K562 (cell line): ENCODE measurements around the gene MAPT. TPM values are rescaled to one million over a fixed set of nuclear protein-coding genes. Genes with fewer than 3 reads are reported as not detected.

Experiments used
- CHD4 ChIP-seq: fragments of 200-600 bp; sonication (generic); IDR thresholded peaks from 3 replicates; pipeline ENCODE4 v1.6.1; 2012; ENCODE audit warnings: low read depth, mild to moderate bottlenecking, mixed read lengths, low read length, inconsistent platforms; ENCODE audit not compliant: insufficient read depth, insufficient replicate concordance, poor library complexity, severe bottlenecking
- GATA2 ChIP-seq: sonication (generic); formaldehyde crosslinking; IDR thresholded peaks from 2 replicates; pipeline ENCODE4 v1.4.0; 2020; ENCODE audit warnings: mild to moderate bottlenecking, missing genetic modification reagents
- L3MBTL2 ChIP-seq: fragments of 450-650 bp; IDR thresholded peaks from 2 replicates; pipeline ENCODE4 v1.6.1; 2016; ENCODE audit warnings: mild to moderate bottlenecking, moderate library complexity
- MEIS2 ChIP-seq: fragments of 450-650 bp; IDR thresholded peaks from 2 replicates; pipeline ENCODE4 v1.6.1; 2014; ENCODE audit warnings: mild to moderate bottlenecking; ENCODE audit not compliant: partially characterized antibody
- PKNOX1 ChIP-seq: fragments of 450-650 bp; IDR thresholded peaks from 2 replicates; pipeline ENCODE4 v1.6.1; 2016
- RFX1 ChIP-seq: fragments of 450-650 bp; IDR thresholded peaks from 2 replicates; pipeline ENCODE4 v1.6.1; 2016; ENCODE audit warnings: mild to moderate bottlenecking, moderate library complexity
- SMAD1 ChIP-seq: fragments of 150-350 bp; IDR thresholded peaks from 2 replicates; pipeline ENCODE4 v1.6.1; 2014; ENCODE audit warnings: low read length, low read depth; ENCODE audit not compliant: partially characterized antibody
- SREBF1 ChIP-seq: fragments of 150-350 bp; IDR thresholded peaks from 2 replicates; pipeline ENCODE4 v1.6.1; 2014; ENCODE audit warnings: antibody characterized with exemption, low read depth, low read length, borderline replicate concordance
- TCF3 ChIP-seq: sonication (generic); formaldehyde crosslinking; IDR thresholded peaks from 2 replicates; pipeline ENCODE4 v1.4.0; 2020; ENCODE audit warnings: mild to moderate bottlenecking, missing genetic modification reagents
- XRCC3 ChIP-seq: fragments of 450-650 bp; IDR thresholded peaks from 2 replicates; pipeline ENCODE4 v1.6.1; 2017; ENCODE audit warnings: mild to moderate bottlenecking, moderate library complexity
- ZFP30 ChIP-seq: fragments of 250-450 bp; sonication (Bioruptor Pico); IDR thresholded peaks from 2 replicates; pipeline ENCODE4 v1.8.0; 2022; ENCODE audit warnings: moderate library complexity, mild to moderate bottlenecking, inconsistent platforms, borderline replicate concordance
- ZHX1 ChIP-seq: fragments of 150-350 bp; conservative IDR thresholded peaks from 2 replicates; pipeline ENCODE4 v1.6.1; 2014; ENCODE audit warnings: low read length
- ZKSCAN8 ChIP-seq: fragments of 200-800 bp; sonication (Bioruptor generic); IDR thresholded peaks from 2 replicates; pipeline ENCODE4 v1.6.1; 2016; ENCODE audit warnings: missing genetic modification characterization, missing compliant biosample characterization
- ZNF830 ChIP-seq: fragments of 250-450 bp; sonication (Bioruptor Pico); IDR thresholded peaks from 2 replicates; pipeline ENCODE4 v1.5.0; 2021; ENCODE audit warnings: mild to moderate bottlenecking
- polyA plus RNA-seq, 8 experiments: library from polyadenylated mRNA; depleted of rRNA in 4 of 8; stranded (reverse) in 5 of 8; unstranded in 3 of 8; fragments of >200 nt; fragmentation: Nextera tagmentation in 2 of 8; fragmentation: Illumina TruSeq in 1 of 8; extraction: Ambion mirVana in 2 of 8; extraction: Trizol in 1 of 8; gene quantifications; 2 replicates each; pipeline versions ENCODE4 v1.2.1 to v1.2.3, GENCODE V29; 2011 to 2014; ENCODE audit warnings: inconsistent platforms in 1 of 8, missing spikeins in 1 of 8
- total RNA-seq, 7 experiments: library from RNA; depleted of rRNA in 6 of 7; stranded (reverse); fragments of >200 nt in 6 of 7; fragmentation: Illumina TruSeq in 2 of 7; extraction: Trizol in 2 of 7; gene quantifications; 2 replicates each; pipeline versions ENCODE4 v1.2.1 to v1.2.3, GENCODE V29; 2011 to 2021; ENCODE audit warnings: low replicate concordance in 1 of 7
- TF ChIP-seq, protein P1 (sequence below): fragments of 450-650 bp; formaldehyde crosslinking; IDR thresholded peaks from 2 replicates; pipeline ENCODE4 v1.4.0; 2020; ENCODE audit warnings: mild to moderate bottlenecking, moderate library complexity
- TF ChIP-seq, protein P2 (sequence below): fragments of 250-450 bp; sonication (Bioruptor Pico); IDR thresholded peaks from 2 replicates; pipeline ENCODE4 v1.5.0; 2021
- TF ChIP-seq, protein P3 (sequence below), 2 experiments: fragments of 450-650 bp; conservative IDR thresholded peaks; 2 replicates each; pipeline ENCODE4 v1.6.1; 2017; ENCODE audit warnings: mild to moderate bottlenecking in 2 of 2, moderate library complexity in 2 of 2

The MAPT gene
- total and polyA plus RNA-seq, 9 of the 15 experiments (the other 6 are each of a cell fraction or from before 2014, with no cell fraction given): 0.04 to 1.1 (median 0.36) TPM

- TF ChIP-seq, protein P1, sequence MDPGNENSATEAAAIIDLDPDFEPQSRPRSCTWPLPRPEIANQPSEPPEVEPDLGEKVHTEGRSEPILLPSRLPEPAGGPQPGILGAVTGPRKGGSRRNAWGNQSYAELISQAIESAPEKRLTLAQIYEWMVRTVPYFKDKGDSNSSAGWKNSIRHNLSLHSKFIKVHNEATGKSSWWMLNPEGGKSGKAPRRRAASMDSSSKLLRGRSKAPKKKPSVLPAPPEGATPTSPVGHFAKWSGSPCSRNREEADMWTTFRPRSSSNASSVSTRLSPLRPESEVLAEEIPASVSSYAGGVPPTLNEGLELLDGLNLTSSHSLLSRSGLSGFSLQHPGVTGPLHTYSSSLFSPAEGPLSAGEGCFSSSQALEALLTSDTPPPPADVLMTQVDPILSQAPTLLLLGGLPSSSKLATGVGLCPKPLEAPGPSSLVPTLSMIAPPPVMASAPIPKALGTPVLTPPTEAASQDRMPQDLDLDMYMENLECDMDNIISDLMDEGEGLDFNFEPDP (CRISPR knock-in tag): no peak
- TF ChIP-seq RFX1 (no peak), ZHX1 (no peak), MEIS2 (peak; percentile 33), CHD4 (no peak), PKNOX1 (peak; percentile 57), ZKSCAN8 (no peak), SREBF1 (no peak), L3MBTL2 (0 out of 2 replicates have a peak, but pooled peaks have one; percentile 14), TCF3 (CRISPR knock-in tag) (no peak), ZFP30 (CRISPR knock-in tag) (no peak), ZNF830 (CRISPR knock-in tag) (no peak), SMAD1 (no peak), XRCC3 (no peak), GATA2 (CRISPR knock-in tag) (no peak)
- TF ChIP-seq, protein P2, sequence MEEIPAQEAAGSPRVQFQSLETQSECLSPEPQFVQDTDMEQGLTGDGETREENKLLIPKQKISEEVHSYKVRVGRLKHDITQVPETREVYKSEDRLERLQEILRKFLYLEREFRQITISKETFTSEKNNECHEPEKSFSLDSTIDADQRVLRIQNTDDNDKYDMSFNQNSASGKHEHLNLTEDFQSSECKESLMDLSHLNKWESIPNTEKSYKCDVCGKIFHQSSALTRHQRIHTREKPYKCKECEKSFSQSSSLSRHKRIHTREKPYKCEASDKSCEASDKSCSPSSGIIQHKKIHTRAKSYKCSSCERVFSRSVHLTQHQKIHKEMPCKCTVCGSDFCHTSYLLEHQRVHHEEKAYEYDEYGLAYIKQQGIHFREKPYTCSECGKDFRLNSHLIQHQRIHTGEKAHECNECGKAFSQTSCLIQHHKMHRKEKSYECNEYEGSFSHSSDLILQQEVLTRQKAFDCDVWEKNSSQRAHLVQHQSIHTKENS (CRISPR knock-in tag): no peak
- TF ChIP-seq, protein P3, sequence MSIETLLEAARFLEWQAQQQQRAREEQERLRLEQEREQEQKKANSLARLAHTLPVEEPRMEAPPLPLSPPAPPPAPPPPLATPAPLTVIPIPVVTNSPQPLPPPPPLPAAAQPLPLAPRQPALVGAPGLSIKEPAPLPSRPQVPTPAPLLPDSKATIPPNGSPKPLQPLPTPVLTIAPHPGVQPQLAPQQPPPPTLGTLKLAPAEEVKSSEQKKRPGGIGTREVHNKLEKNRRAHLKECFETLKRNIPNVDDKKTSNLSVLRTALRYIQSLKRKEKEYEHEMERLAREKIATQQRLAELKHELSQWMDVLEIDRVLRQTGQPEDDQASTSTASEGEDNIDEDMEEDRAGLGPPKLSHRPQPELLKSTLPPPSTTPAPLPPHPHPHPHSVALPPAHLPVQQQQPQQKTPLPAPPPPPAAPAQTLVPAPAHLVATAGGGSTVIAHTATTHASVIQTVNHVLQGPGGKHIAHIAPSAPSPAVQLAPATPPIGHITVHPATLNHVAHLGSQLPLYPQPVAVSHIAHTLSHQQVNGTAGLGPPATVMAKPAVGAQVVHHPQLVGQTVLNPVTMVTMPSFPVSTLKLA (conservative IDR thresholded peaks at IDR 0.05): no peak
These were observed 84.8 kb downstream of the MAPT start (continued) for GRCh38 chr17:45979137-45979536.
